AG10803 (cell line): Measurements from ENCODE around the gene ITGAV.

Experiments used
- DNase-seq: peaks from one replicate; pipeline ENCODE4 v3.0.0; 2010; ENCODE audit warnings: low read depth
- H3K4me3 ChIP-seq: 2 replicates; pipeline ENCODE4 v1.5.1; 2011; ENCODE audit warnings: mild to moderate bottlenecking, low read length, control low read depth
- TF ChIP-seq, protein P1 (sequence below): conservative IDR thresholded peaks from 2 replicates; pipeline ENCODE4 v1.5.1; 2011; ENCODE audit warnings: mild to moderate bottlenecking, low read length, control low read depth, inconsistent platforms

The ITGAV gene

DNA sequence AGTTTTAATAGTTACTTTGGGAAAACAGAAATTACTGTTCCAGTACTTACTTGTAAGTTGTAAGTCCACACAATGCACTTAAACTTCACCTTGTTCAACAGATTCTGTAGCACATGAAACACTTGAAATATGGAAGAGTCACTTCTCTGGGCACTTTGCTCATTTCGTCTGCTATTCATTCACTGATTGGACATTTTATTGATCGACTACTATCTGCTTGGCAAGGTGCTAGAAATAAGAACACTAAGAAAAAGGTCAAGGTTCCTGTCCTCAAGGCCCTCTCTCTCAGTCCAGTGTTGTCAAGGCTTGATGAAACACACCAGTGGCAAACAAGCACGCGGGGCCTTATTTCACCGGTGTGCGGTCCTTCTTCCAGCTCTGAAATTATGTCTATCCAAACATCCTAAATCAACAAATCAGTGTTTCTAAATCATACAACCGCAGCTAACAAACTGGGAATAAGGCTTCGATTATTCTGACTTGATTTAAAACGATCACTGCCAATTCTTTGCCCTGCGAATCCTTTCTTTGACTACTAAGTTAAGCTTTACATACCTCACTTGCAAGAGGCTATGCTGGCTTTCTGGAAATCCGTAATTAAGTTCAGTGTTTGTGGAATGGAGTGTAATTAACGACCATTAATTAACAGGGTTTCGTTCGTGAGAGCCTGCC lies 780 bp upstream of the ITGAV start:
- peak overlapping the region; percentile 91 for H3K4me3 ChIP-seq
- DNase-seq, result no peak
- TF ChIP-seq, protein P1, sequence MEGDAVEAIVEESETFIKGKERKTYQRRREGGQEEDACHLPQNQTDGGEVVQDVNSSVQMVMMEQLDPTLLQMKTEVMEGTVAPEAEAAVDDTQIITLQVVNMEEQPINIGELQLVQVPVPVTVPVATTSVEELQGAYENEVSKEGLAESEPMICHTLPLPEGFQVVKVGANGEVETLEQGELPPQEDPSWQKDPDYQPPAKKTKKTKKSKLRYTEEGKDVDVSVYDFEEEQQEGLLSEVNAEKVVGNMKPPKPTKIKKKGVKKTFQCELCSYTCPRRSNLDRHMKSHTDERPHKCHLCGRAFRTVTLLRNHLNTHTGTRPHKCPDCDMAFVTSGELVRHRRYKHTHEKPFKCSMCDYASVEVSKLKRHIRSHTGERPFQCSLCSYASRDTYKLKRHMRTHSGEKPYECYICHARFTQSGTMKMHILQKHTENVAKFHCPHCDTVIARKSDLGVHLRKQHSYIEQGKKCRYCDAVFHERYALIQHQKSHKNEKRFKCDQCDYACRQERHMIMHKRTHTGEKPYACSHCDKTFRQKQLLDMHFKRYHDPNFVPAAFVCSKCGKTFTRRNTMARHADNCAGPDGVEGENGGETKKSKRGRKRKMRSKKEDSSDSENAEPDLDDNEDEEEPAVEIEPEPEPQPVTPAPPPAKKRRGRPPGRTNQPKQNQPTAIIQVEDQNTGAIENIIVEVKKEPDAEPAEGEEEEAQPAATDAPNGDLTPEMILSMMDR, result no peak

DNA sequence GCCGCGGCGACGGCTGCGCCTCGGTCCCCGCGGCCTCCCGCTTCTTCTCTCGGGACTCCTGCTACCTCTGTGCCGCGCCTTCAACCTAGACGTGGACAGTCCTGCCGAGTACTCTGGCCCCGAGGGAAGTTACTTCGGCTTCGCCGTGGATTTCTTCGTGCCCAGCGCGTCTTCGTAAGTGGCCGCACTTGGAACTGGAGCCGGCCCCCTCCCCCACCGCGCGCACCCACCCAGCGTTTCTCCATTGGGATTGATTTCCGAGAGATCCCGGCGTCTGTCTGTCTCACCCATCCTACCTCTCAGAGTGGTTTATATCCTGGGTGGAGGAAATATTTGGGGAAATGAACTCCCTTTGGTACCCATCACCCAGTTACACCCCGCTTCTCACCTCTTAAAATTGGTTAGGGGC lies 498 bp downstream of the ITGAV start:
- TF ChIP-seq, protein P1, result no peak
- H3K4me3 ChIP-seq, result peak overlapping the region; percentile 91
- DNase-seq, result no peak

DNA sequence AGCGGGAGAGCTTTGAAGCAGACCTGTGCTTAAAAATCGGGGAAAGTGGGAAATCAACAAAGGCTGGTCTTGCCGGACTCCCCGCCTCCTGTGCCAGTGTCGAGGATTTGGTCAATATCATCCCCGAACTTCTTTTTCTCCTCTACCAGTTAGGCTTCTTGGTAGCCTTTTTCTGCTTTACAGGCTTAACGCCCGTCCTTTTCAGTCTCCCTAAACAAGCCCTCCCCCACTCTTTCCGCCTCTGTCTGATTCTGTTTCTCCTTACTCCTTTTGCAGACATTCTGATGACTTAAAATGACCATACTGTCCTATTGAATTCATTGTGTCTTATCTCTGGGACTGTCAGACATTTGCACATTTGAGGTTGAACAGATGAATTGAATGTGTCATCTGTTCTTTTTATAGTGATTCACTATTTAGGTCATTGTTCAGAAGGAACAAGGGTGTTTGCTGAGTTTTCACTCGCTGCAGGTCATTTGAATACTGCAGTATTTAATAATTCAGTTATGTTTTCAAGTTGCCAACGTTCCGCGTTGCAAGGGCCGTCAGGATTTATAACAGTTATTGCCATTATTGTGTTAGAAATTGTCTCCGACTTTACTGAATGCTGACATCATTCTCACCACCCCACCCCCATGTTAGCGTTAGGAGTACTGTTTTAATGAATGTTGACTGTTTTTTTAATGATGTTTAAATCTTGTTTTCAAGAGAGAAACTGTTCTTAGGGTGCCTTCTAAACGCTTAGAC lies 1.1 kb downstream of the ITGAV start:
- no peak for DNase-seq
- peak overlapping the region; percentile 91 for H3K4me3 ChIP-seq
- TF ChIP-seq, protein P1, result no peak

DNA sequence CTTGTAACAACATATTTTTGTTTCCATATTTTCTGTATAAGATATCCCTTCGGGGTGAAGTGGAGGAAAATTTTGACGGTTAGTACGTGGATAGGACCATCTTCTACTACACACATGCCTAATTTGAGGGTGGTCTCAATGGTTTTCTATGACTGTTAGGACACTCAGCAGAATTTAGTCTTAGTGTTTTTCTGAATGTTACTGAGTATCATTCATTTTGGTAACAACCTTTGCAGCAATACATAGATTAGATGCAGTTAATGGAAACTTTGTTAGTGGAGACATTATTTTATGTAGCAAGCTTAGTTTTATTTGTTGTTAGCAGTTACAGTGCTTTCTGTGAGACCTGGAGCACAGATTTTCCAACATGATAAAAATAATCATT lies 1.6 kb downstream of the ITGAV start:
- TF ChIP-seq, protein P1, result no peak
- peak overlapping the region; percentile 91 for H3K4me3 ChIP-seq
- no peak for DNase-seq

DNA sequence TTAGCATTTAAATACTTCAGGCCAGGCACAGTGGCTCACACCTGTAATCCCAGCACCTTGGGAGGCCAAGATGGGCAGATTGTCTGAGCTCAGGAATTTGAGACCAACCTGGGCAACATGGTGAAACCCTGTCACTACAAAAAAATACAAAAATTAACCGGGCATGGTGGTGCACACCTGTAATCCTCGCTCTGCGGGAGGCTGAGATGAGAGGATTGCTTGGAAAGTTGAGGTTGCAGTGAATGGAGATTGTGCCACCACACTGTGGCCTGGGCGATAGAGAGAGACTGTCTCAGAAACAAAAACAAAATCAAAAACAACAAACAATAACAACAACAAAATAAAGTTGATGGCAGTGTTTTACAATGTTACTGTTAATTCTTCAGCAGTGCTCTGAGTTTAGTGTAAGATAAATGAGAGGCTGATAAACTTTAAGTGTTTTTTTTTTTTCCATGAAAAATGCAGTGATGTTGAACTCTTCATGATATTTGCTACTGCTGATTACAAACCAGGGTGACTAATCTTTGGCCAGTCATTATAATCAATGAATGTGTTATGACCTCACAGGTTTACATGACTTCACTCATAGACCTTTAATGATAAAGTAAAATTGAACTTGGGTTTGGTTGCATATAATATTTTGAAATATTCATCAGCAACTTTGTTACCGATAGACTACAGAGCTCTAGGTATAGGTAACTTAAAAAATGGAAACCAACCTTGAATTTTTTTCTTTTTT lies 2.5 kb downstream of the ITGAV start:
- TF ChIP-seq, protein P1, result no peak
- DNase-seq, result no peak
- H3K4me3 ChIP-seq, result 0 out of 2 replicates have a peak overlapping the region, but pooled peaks have one; percentile 6

DNA sequence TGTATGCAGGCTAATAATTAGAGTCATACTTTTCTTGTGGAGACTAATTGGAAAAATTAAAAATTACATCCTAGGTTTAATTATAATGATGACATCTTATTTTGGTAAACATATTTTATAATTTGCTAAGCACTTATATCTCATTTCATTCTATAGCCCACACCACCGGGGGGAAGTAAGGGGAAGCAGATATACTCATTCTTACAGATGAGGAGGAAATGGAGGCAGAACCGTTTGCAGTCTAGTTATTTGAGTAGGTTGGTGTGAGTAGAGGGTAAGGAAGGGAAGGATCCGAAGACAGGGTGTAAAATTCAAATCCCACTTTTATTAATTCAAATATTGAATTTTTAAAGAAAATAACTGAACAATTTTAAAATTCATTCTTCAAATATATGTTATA lies 3.7 kb downstream of the ITGAV start:
- TF ChIP-seq, protein P1, result no peak
- DNase-seq, result no peak
- no peak overlapping the region for H3K4me3 ChIP-seq
